ENCODE results near the gene OMG. TPM values are rescaled to one million over a fixed set of nuclear protein-coding genes. Genes with fewer than 3 reads are reported as not detected.
A peak's percentile ranks its signal among the peaks of the same experiment; 100 is the strongest.

The OMG gene
- total RNA-seq, 1 experiment from 2014 or later = 0.16 TPM

- DNase-seq (ENCODE audit: unreplicated experiment) = no peak
- Mint-ChIP-seq H3K36me3 (ENCODE audit: insufficient read depth, unreplicated experiment) (peaks cover 16% of the 10 kb centered on the region), H3K27me3 (ENCODE audit: insufficient read depth, unreplicated experiment) (no peaks in the 10 kb centered on the region), H3K4me1 (ENCODE audit: insufficient read depth, unreplicated experiment) (peaks cover 24% of the 10 kb centered on the region), H3K27ac (ENCODE audit: low read depth, unreplicated experiment) (peak overlapping the region; percentile 39), H3K9me3 (ENCODE audit: unreplicated experiment) (no peaks in the 10 kb centered on the region), H3K4me3 (ENCODE audit: unreplicated experiment) (no peak overlapping the region)
- no TSS peak for BruUV-seq (replicated peaks)
- CTCF ChIA-PET = interaction anchor here (0.6 kb wide), 1 partner anchor 57 kb away, joined by 3 read pairs; no protein-coding TSS in a partner anchor
- TF ChIP-seq CTCF (IDR thresholded peaks at IDR 0.05; ENCODE audit: unreplicated experiment) = no peak
- POLR2A ChIA-PET = interaction anchor here (1.1 to 3.4 kb wide), 3 partner anchors 8 to 91 kb away, joined by 3 to 7 read pairs (median 4); no protein-coding TSS in a partner anchor
- intact Hi-C loops (cut with micrococcal nuclease) = no loop called here
Measured at GRCh38 chr17:31248986-31249834, 47.8 kb downstream of the OMG start.

Other genes starting within 250 kb of the OMG start
- 58.5 and 60.2 TPM in 2 replicates for gene NF1, start 202.3 kb downstream of the OMG start, total RNA-seq (2022)
- 3.6 and 3.8 TPM in 2 replicates for gene EVI2B, start 16.8 kb upstream of the OMG start, total RNA-seq (2022)
- gene EVI2A, start 24.4 kb upstream of the OMG start, total RNA-seq (2022) = 2.6 and 3.3 TPM in 2 replicates
- gene RAB11FIP4, start 94.4 kb upstream of the OMG start, total RNA-seq (2022) = 2.8 and 3.7 TPM in 2 replicates